C4-2B (cell line): ENCODE measurements around the gene SLC7A6.

ENCODE experiments used
- H3K27ac ChIP-seq: fragments of 450-650 bp; 2 replicates; pipeline ENCODE4 v1.5.1; 2017
- CTCF ChIP-seq: fragments of 450-650 bp; conservative IDR thresholded peaks from 2 replicates; pipeline ENCODE4 v1.5.1; 2017; ENCODE audit warnings: mild to moderate bottlenecking
- ZFX ChIP-seq: fragments of 450-650 bp; IDR thresholded peaks from 2 replicates; pipeline ENCODE4 v1.6.1; 2017

SLC7A6 gene

GRCh38 chr16:68235887-68236136 lies 28.5 kb upstream of the SLC7A6 start, which contains the start of gene ESRP2:
Gene ESRP2, minus strand, starts transcription at chr16:68236127. Its CDS starts 82 bp downstream, at chr16:68236045.
- TF ChIP-seq ZFX, result no peak
- TF ChIP-seq CTCF, result no peak
- peak within 1 kb of the TSS; percentile 97 for H3K27ac ChIP-seq

- peak overlapping the region; percentile 97 for H3K27ac ChIP-seq
- TF ChIP-seq ZFX, result no peak
- TF ChIP-seq CTCF, result no peak
Observed at GRCh38 chr16:68236137-68236825, 28.0 kb upstream of the SLC7A6 start.

- H3K27ac ChIP-seq, result peak overlapping the region; percentile 97
Observed at GRCh38 chr16:68236826-68237242, 27.5 kb upstream of the SLC7A6 start.

GRCh38 chr16:68237243-68238028 lies 26.9 kb upstream of the SLC7A6 start:
- H3K27ac ChIP-seq, result peak overlapping the region; percentile 97
- no peak for TF ChIP-seq ZFX
- TF ChIP-seq CTCF, result no peak

More at GRCh38 chr16:68236826-68237242, 27.5 kb upstream of the SLC7A6 start:
- no peak for TF ChIP-seq CTCF
- no peak for TF ChIP-seq ZFX

GRCh38 chr16:68238029-68238345 lies 26.3 kb upstream of the SLC7A6 start:
- peak overlapping the region; percentile 97 for H3K27ac ChIP-seq
- TF ChIP-seq CTCF, result no peak
- no peak for TF ChIP-seq ZFX

GRCh38 chr16:68242085-68242484 lies 22.2 kb upstream of the SLC7A6 start:
- TF ChIP-seq CTCF (no peak), ZFX (no peak)
- no peak overlapping the region for H3K27ac ChIP-seq

- no peak overlapping the region for H3K27ac ChIP-seq
- TF ChIP-seq ZFX (no peak), CTCF (no peak)
Observed at GRCh38 chr16:68242926-68243858, 21.1 kb upstream of the SLC7A6 start.
